SW480 (cell line): ENCODE results near the gene ITCH.
"Not testable (repeated sequence)": the region's sequence is repeated elsewhere in the genome, so short reads cannot be mapped to it uniquely, and the experiment has no call there.

Experiments
- DNase-seq: peaks from one replicate; pipeline ENCODE4 v3.0.0-alpha.2; 2016; ENCODE audit warnings: low spot score

ITCH gene

DNA sequence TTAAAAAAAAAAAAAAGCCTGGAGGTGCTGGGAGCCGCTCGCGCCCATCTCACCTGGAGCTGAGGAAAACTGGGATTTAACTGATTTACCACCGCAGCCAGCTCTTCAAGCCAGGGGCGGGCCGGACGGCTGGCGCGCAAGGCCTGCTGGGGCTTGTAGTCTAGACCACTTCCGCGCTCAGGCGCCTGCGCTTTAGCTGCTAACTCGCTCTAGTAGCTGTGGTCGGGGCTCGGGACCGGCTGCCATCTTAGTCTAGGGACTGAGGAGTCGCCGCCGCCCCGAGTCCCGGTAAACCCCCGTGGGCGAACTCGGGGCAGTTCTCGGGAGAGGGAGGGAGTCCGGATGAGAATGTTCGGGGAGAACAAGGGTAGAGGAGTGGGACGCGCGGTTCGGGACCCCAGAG, at the start of gene ITCH:
Gene ITCH (plus strand): TSS at position 212 of the 403 bp plus-strand sequence. CDS start 30,539 bp downstream, outside the sequence.
- peak; percentile 98 for DNase-seq

DNA sequence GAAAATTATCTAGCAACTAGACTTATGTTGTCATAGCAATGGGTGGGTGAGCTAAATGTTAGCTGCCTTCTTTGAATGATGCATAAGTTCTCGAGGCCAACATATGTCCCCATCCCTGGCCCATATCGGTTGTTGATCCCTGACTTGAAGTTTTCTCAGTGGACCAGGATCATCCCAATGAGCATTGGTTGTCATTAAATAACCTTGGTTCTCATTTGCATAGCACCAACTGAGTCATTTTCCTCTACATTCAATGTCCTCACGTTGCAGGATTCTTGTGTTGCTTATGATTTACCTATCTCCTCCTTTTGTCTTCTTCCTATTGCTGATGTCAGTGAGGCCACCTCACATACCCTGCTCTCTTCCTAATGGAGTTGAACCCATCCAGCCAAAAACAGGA, 47.8 kb upstream of the ITCH start:
- no peak for DNase-seq

DNA sequence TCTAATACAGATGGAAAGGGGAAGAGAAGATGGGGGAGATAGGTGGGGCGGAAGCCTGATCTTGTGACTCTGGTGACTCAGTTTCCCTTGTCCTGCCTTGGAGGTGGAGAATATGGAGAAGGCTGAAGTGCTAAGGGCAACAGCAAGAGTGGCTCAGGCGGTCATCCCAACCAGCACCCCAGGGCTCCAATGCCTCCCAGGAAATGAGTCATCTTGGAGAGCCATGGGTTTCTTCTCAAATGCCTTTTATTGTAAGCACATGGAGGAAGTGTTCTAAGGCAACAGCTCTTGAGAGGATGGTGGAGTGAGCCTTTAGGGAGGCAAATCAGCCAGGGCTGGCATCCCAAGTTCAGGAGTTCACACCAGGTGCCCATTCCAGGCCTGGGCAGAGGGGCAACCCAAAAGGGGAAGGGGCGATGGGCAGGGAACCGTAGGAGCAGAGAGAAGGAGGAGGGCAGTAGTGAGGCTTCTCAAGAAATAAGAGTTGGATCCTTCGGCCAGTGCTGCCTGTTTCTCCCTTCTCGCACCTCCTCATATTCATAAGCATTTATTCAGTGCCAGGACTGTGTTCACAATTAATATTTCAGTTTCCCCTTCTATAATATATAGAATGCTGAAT, 46.8 kb upstream of the ITCH start:
- DNase-seq, result peak; percentile 76

DNA sequence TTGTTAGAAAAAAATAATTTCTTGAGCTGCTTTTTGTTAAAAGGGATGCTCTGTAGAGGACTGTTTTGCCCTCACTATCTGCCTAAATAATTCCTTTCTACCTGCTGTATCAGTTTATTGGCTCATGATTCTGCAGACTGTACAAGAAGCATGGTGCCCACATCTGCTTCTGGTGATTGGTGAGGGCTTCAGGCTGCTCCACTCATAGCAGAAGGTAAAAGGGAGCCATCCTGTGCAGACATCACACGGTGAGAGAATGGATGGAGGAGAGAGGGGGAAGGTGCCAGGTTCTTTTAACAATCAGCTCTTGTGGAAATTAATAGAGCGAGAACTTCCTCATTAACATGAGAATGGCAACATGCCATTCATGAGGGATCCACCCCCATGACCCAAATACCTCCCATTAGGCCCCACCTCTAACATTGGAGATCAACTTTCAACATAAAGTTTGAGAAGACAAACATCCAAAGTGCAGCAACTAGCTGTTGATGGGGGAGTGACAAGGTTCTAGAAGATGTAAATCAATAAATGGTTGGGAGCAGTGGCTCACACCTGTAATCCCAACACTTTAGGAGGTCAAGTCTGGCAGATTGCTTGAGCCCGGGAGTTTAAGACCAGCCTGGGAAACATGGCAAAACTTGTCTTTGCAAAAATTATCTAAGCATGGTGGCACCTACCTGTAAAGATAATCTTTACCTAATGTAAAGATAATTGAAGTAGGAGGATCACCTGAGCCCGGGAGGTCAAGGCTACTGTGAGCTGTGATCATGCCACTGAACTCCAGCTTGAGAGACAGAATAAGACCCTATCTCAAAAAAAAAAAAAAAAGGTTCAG, 44.2 kb upstream of the ITCH start:
- no peak for DNase-seq

DNA sequence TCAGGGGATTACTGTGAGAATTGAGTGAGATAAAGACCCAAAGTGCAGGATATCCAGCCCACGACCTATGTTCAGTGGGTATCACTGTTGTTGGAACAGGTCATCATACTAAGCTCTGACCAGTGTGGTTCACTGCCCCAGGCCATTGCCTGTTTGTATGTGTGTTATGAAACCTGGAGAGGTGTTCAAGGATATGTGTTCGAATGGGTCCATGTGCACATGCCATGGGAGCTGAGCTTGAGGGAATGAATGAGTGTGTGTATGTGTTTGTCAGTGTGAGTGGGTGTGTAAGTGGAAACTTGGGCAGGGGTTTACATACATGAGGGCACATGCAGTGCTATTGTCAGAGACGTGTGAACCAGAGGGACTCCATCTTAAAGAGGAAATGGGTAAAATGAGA, 42.2 kb upstream of the ITCH start:
- DNase-seq, result no peak

DNA sequence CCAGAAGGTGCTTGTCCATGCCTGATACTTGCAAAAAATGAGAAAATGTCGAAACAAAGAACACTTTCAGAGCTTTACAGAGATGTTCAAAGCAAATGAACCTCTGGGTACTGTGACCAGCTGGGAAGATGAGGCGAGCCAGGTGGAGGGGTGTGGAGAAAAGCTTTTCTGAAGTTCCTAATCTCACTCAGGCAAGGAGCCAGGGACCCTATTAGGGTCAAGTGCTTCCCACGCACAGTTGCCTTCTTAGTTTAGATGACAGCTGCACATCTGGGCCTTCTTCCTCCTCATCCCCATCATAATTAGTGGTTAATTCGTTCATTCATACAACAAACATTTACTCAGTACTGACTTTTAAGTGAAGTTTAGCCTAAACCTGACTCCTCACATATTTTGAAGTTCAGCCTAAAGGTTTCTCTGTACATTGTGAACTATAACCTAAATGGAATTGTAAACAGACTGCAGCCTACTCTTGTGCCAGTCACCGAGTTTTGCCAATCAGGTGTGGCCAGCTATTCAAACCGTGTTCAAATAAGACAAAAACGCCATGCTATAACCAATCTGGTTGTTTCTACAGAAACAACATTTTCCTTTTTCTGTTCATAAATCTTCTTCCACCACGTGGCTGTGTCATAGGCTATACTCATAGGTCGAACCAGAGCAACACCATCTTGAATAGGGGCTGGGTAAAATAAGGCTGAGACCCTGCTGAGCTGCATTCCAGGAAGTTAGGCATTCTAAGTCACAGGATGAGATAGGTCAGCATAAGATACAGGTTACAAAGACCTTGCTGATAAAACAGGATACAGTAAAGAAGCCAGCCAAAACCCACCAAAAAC, 40.6 kb upstream of the ITCH start:
- DNase-seq, result no peak

- DNase-seq, result no peak
Measured at GRCh38 chr20:34324541-34324940, 38.5 kb upstream of the ITCH start.

DNA sequence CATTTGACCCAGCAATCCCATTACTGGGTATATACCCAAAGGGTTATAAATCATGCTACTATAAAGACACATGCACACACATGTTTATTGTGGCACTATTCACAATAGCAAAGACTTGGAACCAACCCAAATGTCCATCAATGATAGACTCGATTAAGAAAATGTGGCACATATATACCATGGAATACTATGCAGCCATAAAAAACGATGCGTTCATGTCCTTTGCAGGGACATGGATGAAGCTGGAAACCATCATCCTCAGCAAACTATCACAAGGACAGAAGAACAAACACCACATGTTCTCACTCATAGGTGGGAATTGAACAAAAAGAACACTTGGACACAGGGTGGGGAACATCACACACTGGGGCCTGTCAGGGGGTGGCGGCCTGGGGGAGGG, 34.9 kb upstream of the ITCH start:
- DNase-seq, result not testable (repeated sequence)

DNA sequence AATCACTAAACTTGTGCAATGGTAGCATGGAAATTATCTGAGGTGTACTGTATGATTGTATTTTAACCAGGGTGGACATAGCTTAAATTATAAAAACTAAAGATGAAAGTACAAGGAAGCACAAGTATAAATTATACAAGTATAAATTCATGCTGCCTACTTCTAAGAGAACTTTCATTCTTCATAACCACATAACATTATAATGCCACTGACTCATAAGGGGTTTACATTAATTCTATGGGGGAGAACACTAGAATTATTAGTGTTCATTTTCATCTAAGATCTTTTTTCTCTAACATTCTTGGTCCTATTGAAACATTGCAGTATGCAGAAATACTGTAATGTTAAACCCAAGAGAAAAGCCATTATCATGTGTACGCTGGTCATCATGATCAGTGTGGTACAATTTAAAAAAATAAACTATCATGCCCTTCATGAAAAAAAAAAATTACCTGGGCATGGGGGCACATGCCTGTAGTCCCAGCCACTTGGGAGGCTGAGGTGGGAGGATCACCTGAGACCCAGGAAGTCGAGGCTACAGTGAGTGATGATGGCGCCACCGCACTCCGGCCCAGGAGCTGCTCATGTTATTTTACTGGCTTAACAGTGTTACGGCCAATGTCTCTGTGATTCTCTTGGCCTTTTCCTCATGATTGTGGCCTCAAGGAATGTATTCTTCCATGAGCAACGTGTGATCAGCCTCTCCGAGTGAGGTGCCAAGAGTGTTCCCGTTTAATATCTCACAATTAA, 34.0 kb upstream of the ITCH start:
- DNase-seq, result no peak

- not testable (repeated sequence) for DNase-seq
Measured at GRCh38 chr20:34330861-34331544, 32.1 kb upstream of the ITCH start.

- no peak for DNase-seq
Measured at GRCh38 chr20:34331838-34332237, 31.2 kb upstream of the ITCH start.

DNA sequence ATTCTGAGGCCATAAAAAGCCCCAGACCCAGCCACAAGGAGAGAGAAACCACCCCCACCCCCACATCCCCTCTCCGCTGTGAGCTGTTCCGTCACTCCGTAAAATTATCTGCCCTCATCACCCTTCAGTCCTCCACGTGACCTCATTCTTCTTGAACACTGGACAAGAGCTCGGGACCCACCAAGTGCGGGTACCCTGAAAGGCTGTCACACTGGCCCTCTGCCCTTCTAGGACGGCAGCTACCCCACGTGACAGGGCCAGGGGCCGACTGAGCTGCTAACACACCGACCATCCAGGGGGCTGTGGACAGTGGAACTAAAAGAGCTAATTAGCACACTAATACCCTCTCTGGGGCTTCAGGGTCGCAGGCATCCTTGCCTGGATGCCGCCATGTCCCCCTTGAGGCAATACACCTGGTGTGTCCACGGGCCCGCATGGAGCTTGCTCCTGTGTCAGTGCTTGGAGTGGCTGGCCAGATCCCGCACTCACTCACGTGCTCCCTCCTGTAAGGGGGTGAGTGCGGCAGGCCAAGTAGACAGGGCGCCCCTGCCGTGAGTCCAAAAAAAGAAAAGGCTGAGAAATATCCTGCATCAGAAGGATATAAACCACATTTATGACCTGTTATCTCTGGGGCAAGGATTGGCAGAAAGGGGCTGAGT, 30.7 kb upstream of the ITCH start:
- DNase-seq, result no peak

DNA sequence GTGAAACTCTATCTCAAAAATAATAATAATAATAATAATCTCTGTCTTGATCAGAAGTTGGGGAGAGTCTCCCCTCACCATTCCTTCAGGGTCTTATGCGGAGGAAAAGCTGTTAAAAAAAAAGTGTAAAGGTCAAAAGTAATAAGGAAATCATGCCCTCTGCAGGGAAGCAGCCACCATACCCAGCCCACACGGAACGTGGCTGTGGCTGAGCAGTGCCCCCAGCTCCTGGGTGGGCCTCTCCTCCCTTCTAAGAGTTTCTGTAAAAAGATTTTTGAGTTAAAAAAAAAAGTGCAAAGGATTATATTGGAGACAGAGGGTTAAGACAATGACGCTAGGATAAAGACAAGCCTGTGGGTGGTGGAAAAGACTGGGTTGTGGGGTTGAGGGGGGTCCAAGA, 29.3 kb upstream of the ITCH start:
- no peak for DNase-seq

- DNase-seq, result no peak
Measured at GRCh38 chr20:34334654-34335407, 28.2 kb upstream of the ITCH start.

DNA sequence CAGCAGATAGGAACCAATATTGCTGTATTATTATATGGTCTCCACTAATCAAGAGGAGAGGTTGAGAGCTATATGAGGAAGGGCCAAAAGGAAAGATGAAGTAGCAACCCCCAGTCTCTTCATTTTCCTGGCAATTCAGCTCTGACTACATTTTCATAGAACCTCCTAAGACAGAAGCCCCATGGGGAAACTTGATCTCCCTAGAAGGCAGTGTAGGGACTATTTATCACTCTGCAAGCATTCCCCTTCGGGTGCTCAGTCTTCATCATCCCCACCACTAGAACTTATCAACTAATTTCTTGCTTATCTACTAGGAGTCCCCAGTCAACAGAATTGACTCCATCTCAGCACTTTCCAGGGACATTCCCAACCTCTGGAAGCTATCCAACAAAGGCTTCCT, 25.5 kb upstream of the ITCH start:
- DNase-seq, result no peak

DNA sequence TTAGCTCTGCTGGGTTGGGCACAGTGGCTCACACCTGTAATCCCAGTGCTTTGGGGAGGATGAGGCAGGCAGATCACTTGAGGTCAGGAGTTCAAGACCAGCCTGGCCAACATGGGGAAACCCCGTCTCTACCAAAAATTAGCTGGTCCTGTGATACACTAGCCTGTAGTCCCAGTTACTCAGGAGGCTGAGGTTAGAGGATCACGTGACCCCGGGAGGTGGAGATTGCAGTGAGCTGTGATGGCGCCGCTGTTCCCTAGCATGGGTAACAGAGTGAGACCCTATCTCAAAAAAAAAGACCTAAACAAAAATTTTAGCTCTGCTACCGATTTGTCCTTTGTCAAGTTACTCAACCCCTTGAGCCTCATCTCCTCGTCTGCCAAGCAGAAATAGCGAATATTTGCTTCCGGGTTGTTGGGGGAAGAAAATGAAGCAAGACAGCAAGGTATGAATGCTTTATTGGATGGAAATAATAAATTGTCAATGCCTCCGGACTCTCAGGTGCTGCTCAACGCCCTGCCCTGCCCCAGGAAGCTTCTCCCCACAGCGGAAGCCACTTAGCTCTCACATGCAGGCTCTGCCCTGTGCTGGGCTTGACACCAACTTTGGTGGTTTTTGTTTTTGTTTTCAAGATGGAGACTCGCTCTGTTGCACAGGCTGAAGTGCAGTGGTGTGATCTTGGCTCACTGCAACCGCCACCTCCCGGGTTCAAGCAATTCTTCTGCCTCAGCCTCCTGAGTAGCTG, 24.9 kb upstream of the ITCH start:
- DNase-seq, result no peak

GRCh38 chr20:34340726-34341125, 22.3 kb upstream of the ITCH start:
- not testable (repeated sequence) for DNase-seq

- not testable (repeated sequence) for DNase-seq
Measured at GRCh38 chr20:34341199-34341598, 21.9 kb upstream of the ITCH start.

DNA sequence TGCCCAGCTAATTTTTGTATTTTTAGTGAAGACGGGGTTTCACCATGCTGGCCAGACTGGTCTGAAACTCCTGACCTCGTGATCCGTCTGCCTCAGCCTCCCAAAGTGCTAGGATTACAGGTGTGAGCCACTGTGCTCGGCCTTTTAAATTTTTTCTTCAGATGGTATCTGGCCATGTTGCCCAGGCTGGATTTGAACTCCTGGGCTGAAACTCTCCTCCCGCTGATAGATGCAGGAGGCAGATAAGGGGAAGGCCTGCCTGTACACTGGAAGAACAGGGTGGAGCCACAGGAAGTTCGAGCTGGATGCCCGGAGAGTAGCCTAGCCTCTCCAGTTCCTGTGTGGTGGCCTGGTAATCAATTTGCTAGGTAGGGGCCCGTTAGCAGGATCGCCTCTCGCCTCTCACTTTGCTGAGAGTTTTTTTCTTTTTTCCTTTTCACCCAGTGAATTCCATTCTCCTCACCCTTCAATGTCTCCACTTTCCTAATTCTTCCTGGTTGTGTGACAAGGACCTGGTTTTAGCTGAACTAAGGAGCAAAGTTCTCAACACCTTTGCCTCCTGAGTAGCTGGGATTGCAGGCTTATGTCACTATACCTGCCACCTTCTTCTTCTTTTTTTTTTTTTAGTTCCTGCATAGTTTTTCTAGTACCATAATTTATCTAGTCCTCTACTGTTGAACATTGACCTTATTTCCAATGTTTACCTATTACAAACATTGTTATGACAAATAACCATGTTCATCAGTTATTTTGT, 19.4 kb upstream of the ITCH start:
- DNase-seq, result no peak
